ENCODE data around the gene SLC13A3. TPM values are rescaled to one million over a fixed set of nuclear protein-coding genes. Genes with fewer than 3 reads are reported as not detected.

SLC13A3 gene
- polyA plus RNA-seq, 2 of the 4 experiments (the other 2 are of a cell fraction): 0.19 TPM; not detected in 1

GRCh38 chr20:46575937-46576461, 75.3 kb downstream of the SLC13A3 start:
- DNase-seq (ENCODE audit: low read depth in 1 of 2, low spot score in 1 of 2) (no peak), FAIRE-seq (no peak), ATAC-seq (no peak)
- no peak overlapping the region for H3K4me2 ChIP-seq
- no peaks in the 10 kb centered on the region for H3K4me1 ChIP-seq
- CTCF ChIA-PET: interaction anchor here (0.8 to 1.6 kb wide), 2 partner anchors 13 to 18 kb away, joined by 3 read pairs; no protein-coding TSS in a partner anchor
- H3K27ac ChIP-seq: no peak overlapping the region
- 26% methylated on average over 9 of the region's 9 CpGs for WGBS (ENCODE audit: missing lambda C conversion rate)
- TF ChIP-seq PBX3 (IDR thresholded peaks at IDR 0.05): no peak
- TF ChIP-seq HES2 (IDR thresholded peaks at IDR 0.05): no peak
- TF ChIP-seq MAFK (IDR thresholded peaks at IDR 0.05; ENCODE audit: partially characterized antibody): no peak
- no peak for TF ChIP-seq E2F6 (IDR thresholded peaks at IDR 0.05; ENCODE audit: borderline replicate concordance, low read depth)
- TF ChIP-seq RAD21 (conservative IDR thresholded peaks at IDR 0.05 in 1 of 2, IDR thresholded peaks at IDR 0.05 in 1 of 2): no peak
- TF ChIP-seq EHF (CRISPR knock-in tag; IDR thresholded peaks at IDR 0.05): no peak
- no peak for TF ChIP-seq HEYL (CRISPR knock-in tag; IDR thresholded peaks at IDR 0.05)
- no peak for TF ChIP-seq KDM5A (IDR thresholded peaks at IDR 0.05)
- H3K9me3 ChIP-seq: no peaks in the 10 kb centered on the region; the same call in 2 of the 3 replicates
- POLR2A ChIA-PET: no interaction called here
- no peak overlapping the region for H3K4me3 ChIP-seq

- TF ChIP-seq POLR2AphosphoS2 (conservative IDR thresholded peaks at IDR 0.05; ENCODE audit: low read length) (no peak), EHMT2 (IDR thresholded peaks at IDR 0.05; ENCODE audit: low read depth) (no peak), CHD2 (IDR thresholded peaks at IDR 0.05; ENCODE audit: low read length, partially characterized antibody) (no peak)
- CTCF ChIA-PET: interaction anchor here (0.8 kb wide), 1 partner anchor 12 kb away, joined by 3 read pairs; no protein-coding TSS in a partner anchor
- WGBS (ENCODE audit: missing lambda C conversion rate): 18% methylated on average over 4 of the region's 5 CpGs
- no peak overlapping the region for H3K4me3 ChIP-seq
- POLR2A ChIA-PET: no interaction called here
- H3K4me1 ChIP-seq: no peaks in the 10 kb centered on the region
- no peaks in the 10 kb centered on the region; the same call in 2 of the 3 replicates for H3K9me3 ChIP-seq
- ATAC-seq (no peak; a peak in 1 of 6 replicates), DNase-seq (ENCODE audit: low read depth in 1 of 2, low spot score in 1 of 2) (no peak), FAIRE-seq (no peak)
- H3K27ac ChIP-seq: no peak overlapping the region
- H3K4me2 ChIP-seq: no peak overlapping the region
Observed at GRCh38 chr20:46575394-46575793, 75.9 kb downstream of the SLC13A3 start.

- DNase-seq (ENCODE audit: low read depth in 1 of 2, low spot score in 1 of 2) (no peak), ATAC-seq (no peak), FAIRE-seq (no peak)
- Histone ChIP-seq H3K27ac (no peak overlapping the region), H3K9me3 (no peaks in the 10 kb centered on the region; the same call in 2 of the 3 replicates), H3K4me2 (no peak overlapping the region), H3K4me3 (no peak overlapping the region), H3K4me1 (no peaks in the 10 kb centered on the region)
- WGBS (ENCODE audit: missing lambda C conversion rate): 45% methylated on average over 19 of the region's 19 CpGs
- no peak for TF ChIP-seq CHD2 (IDR thresholded peaks at IDR 0.05; ENCODE audit: low read length, partially characterized antibody)
- no peak for TF ChIP-seq PHF8 (IDR thresholded peaks at IDR 0.05; ENCODE audit: borderline replicate concordance, low read depth)
- no peak for TF ChIP-seq ZNF302 (CRISPR knock-in tag; IDR thresholded peaks at IDR 0.05)
- TF ChIP-seq FOSL2 (IDR thresholded peaks at IDR 0.05): no peak
- TF ChIP-seq FOSL2 (CRISPR knock-in tag; IDR thresholded peaks at IDR 0.05): no peak
- no peak for TF ChIP-seq MAFK (IDR thresholded peaks at IDR 0.05; ENCODE audit: partially characterized antibody)
- TF ChIP-seq ZC3H11A (IDR thresholded peaks at IDR 0.05): no peak
- TF ChIP-seq EHMT2 (IDR thresholded peaks at IDR 0.05; ENCODE audit: low read depth): no peak
- no peak for TF ChIP-seq BHLHE40 (IDR thresholded peaks at IDR 0.05; ENCODE audit: low read depth, low read length)
- TF ChIP-seq ELK1 (IDR thresholded peaks at IDR 0.05; ENCODE audit: low read depth, low read length): no peak
- TF ChIP-seq POLR2A (IDR thresholded peaks at IDR 0.05; ENCODE audit: low read length): no peak
- TF ChIP-seq MAZ (IDR thresholded peaks at IDR 0.05; ENCODE audit: borderline replicate concordance, low read depth, low read length): no peak
- no peak for TF ChIP-seq TFCP2L1 (CRISPR knock-in tag; IDR thresholded peaks at IDR 0.05)
- no peak for TF ChIP-seq MAX (IDR thresholded peaks at IDR 0.05)
- TF ChIP-seq HDAC2 (IDR thresholded peaks at IDR 0.05): no peak
- no peak for TF ChIP-seq E2F6 (IDR thresholded peaks at IDR 0.05; ENCODE audit: borderline replicate concordance, low read depth)
- no peak for TF ChIP-seq CHD4 (IDR thresholded peaks at IDR 0.05; ENCODE audit: borderline replicate concordance)
- ChIA-PET CTCF (interaction anchor here (0.6 to 4.1 kb wide), 8 partner anchors 9 to 922 kb away, joined by 3 to 25 read pairs (median 4); no protein-coding TSS in a partner anchor), POLR2A (no interaction called here)
Observed at GRCh38 chr20:46573788-46574584, 77.3 kb downstream of the SLC13A3 start.
